DND-41 (cell line): ENCODE measurements around the gene NTNG2.

Source experiments
- ATAC-seq: fragments of 200-7000 bp; cut with Tn5 transposase; 3 replicates; pipeline ENCODE4 v1.9.1; 2021; ENCODE audit warnings: low read depth; ENCODE audit not compliant: insufficient read depth
- DNase-seq: peaks from one replicate; pipeline ENCODE4 v3.0.0-alpha.2; 2020
- H2AFZ ChIP-seq: 2 replicates; pipeline ENCODE4 v1.6.0; 2012; ENCODE audit warnings: low read depth, low read length
- H3K27ac ChIP-seq: 2 replicates; pipeline ENCODE4 v1.5.1; 2012; ENCODE audit warnings: low read length, inconsistent platforms
- H3K27me3 ChIP-seq: fragments of 200-600 bp; sonication (generic); 2 replicates; pipeline ENCODE4 v1.6.0; 2012; ENCODE audit warnings: low read length, mild to moderate bottlenecking, inconsistent platforms; ENCODE audit not compliant: insufficient read depth, poor library complexity
- H3K36me3 ChIP-seq: 2 replicates; pipeline ENCODE4 v1.5.1; 2012; ENCODE audit warnings: low read length, inconsistent platforms; ENCODE audit not compliant: insufficient read depth
- H3K4me1 ChIP-seq: 2 replicates; pipeline ENCODE4 v1.5.1; 2012; ENCODE audit warnings: mild to moderate bottlenecking, low read length; ENCODE audit not compliant: insufficient read depth
- H3K4me2 ChIP-seq: 2 replicates; pipeline ENCODE4 v1.6.0; 2012; ENCODE audit warnings: mild to moderate bottlenecking, moderate library complexity, low read length, inconsistent platforms; ENCODE audit not compliant: insufficient read depth
- H3K4me3 ChIP-seq, 2 experiments: fragments of 200-600 bp in 1 of 2; shearing (Covaris generic) in 1 of 2; 2 replicates each; pipeline ENCODE4 v1.5.1; 2012 to 2016; ENCODE audit warnings: inconsistent platforms in 2 of 2, low read length in 2 of 2, mild to moderate bottlenecking in 2 of 2, low read depth in 1 of 2, moderate library complexity in 1 of 2
- H3K79me2 ChIP-seq: 2 replicates; pipeline ENCODE4 v1.6.0; 2012; ENCODE audit warnings: low read length, inconsistent platforms; ENCODE audit not compliant: insufficient read depth
- H3K9ac ChIP-seq: 2 replicates; pipeline ENCODE4 v1.6.0; 2012; ENCODE audit warnings: low read depth, mild to moderate bottlenecking, inconsistent platforms, low read length, moderate library complexity
- H3K9me3 ChIP-seq: 2 replicates; pipeline ENCODE4 v1.5.1; 2012; ENCODE audit warnings: low read length, moderate library complexity, mild to moderate bottlenecking, inconsistent platforms; ENCODE audit not compliant: insufficient read depth, severe bottlenecking
- H4K20me1 ChIP-seq: 2 replicates; pipeline ENCODE4 v1.6.0; 2012; ENCODE audit warnings: low read length; ENCODE audit not compliant: insufficient read depth
- CTCF ChIP-seq: IDR thresholded peaks from 2 replicates; pipeline ENCODE4 v1.5.1; 2012; ENCODE audit warnings: borderline replicate concordance, low read length, moderate library complexity, mild to moderate bottlenecking; ENCODE audit not compliant: poor library complexity, severe bottlenecking; ENCODE audit errors: extremely low read depth
- EZH2 ChIP-seq: IDR thresholded peaks from 3 replicates; pipeline ENCODE4 v1.6.1; 2012; ENCODE audit warnings: borderline replicate concordance, low read depth, mild to moderate bottlenecking, moderate library complexity, low read length, inconsistent platforms; ENCODE audit not compliant: severe bottlenecking

Gene NTNG2

GRCh38 chr9:132169672-132170392 lies 8.0 kb downstream of the NTNG2 start:
- ATAC-seq: peak; percentile 83
- Histone ChIP-seq H3K9ac (no peak overlapping the region), H4K20me1 (peaks cover 24% of the 10 kb centered on the region), H3K4me2 (no peak overlapping the region), H2AFZ (no peak overlapping the region), H3K4me1 (no peaks in the 10 kb centered on the region), H3K27ac (no peak overlapping the region), H3K4me3 (no peak overlapping the region), H3K79me2 (no peaks in the 10 kb centered on the region), H3K36me3 (no peaks in the 10 kb centered on the region), H3K27me3 (peaks cover 13% of the 10 kb centered on the region), H3K9me3 (no peaks in the 10 kb centered on the region)
- TF ChIP-seq CTCF (peak; percentile 84), EZH2 (no peak)
- peak; percentile 50 for DNase-seq

- no peak for ATAC-seq
- Histone ChIP-seq H3K9me3 (no peaks in the 10 kb centered on the region), H3K79me2 (no peaks in the 10 kb centered on the region), H3K36me3 (no peaks in the 10 kb centered on the region), H2AFZ (no peak overlapping the region), H3K27ac (no peak overlapping the region), H4K20me1 (peaks cover 22% of the 10 kb centered on the region), H3K4me1 (no peaks in the 10 kb centered on the region), H3K27me3 (no peaks in the 10 kb centered on the region), H3K4me3 (no peak overlapping the region), H3K4me2 (no peak overlapping the region), H3K9ac (no peak overlapping the region)
- TF ChIP-seq EZH2 (no peak), CTCF (no peak)
- DNase-seq: no peak
These were observed 9.8 kb downstream of the NTNG2 start for GRCh38 chr9:132171702-132172101.

GRCh38 chr9:132172185-132172584 lies 10.3 kb downstream of the NTNG2 start:
- Histone ChIP-seq H3K9ac (no peak overlapping the region), H3K9me3 (no peaks in the 10 kb centered on the region), H2AFZ (no peak overlapping the region), H4K20me1 (peaks cover 17% of the 10 kb centered on the region), H3K4me1 (no peaks in the 10 kb centered on the region), H3K27me3 (no peaks in the 10 kb centered on the region), H3K36me3 (no peaks in the 10 kb centered on the region), H3K79me2 (no peaks in the 10 kb centered on the region), H3K4me2 (no peak overlapping the region), H3K27ac (no peak overlapping the region), H3K4me3 (no peak overlapping the region)
- ATAC-seq: no peak
- TF ChIP-seq EZH2: no peak
- TF ChIP-seq CTCF: no peak
- DNase-seq: no peak

GRCh38 chr9:132175431-132175830 lies 13.6 kb downstream of the NTNG2 start:
- Histone ChIP-seq H3K9me3 (no peaks in the 10 kb centered on the region), H3K36me3 (no peaks in the 10 kb centered on the region), H4K20me1 (peaks cover 4% of the 10 kb centered on the region; the same call in 1 of the 2 replicates), H3K27ac (no peak overlapping the region), H3K9ac (no peak overlapping the region), H3K4me3 (no peak overlapping the region), H3K4me2 (no peak overlapping the region), H3K27me3 (no peaks in the 10 kb centered on the region), H3K79me2 (no peaks in the 10 kb centered on the region), H2AFZ (no peak overlapping the region), H3K4me1 (no peaks in the 10 kb centered on the region)
- no peak for TF ChIP-seq CTCF
- no peak for TF ChIP-seq EZH2
- ATAC-seq (no peak), DNase-seq (no peak)
